ENCODE measurements around the gene TEX11. TPM values are rescaled to one million over a fixed set of nuclear protein-coding genes. Genes with fewer than 3 reads are reported as not detected.
"Not testable (repeated sequence)": the region's sequence is repeated elsewhere in the genome, so short reads cannot be mapped to it uniquely, and the experiment has no call there.

Gene TEX11
- total and polyA plus RNA-seq, 9 of the 15 experiments (the other 6 are each of a cell fraction or from before 2014, with no cell fraction given) = 0.27 to 1.1 (median 0.45) TPM

DNA sequence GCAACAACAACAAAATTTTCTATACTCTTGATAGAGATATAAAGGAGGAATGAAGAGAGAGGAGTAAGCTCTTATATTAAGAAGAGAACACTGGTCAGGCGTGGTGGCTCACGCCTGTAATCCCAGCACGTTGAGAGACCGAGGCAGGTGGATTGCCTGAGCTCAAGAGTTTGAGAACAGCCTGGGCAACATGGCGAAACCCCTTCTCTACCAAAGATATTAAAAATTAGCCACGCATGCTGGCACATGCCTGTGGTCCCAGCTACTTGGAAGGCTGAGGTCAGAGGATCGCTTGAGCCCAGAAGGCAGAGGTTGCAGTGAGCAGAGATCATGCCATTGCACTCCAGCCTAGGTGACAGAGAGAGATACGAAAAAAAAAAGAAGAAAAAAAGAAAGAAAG, 102.4 kb downstream of the TEX11 start:
- CTCF ChIA-PET (ENCODE audit: low intra/inter-chr PET ratio) = no interaction called here
- no peaks in the 10 kb centered on the region for H3K9me3 ChIP-seq (replicated peaks; ENCODE audit: control insufficient read depth, insufficient read depth, low read depth, low read length)
- FAIRE-seq (no peak), ATAC-seq (no peak), DNase-seq (ENCODE audit: extremely low read depth in 1 of 4, low spot score in 3 of 4) (no peak)
- no peaks in the 10 kb centered on the region for H3K36me3 ChIP-seq (ENCODE audit: control insufficient read depth, insufficient read depth, low read length)
- 13% methylated on average over 7 of the region's 8 CpGs for WGBS (ENCODE audit: insufficient coverage, low coverage, missing lambda C conversion rate)
- H3K4me2 ChIP-seq (ENCODE audit: insufficient read depth, low read length) = no peak overlapping the region
- in situ Hi-C loops (cut with MboI) (no loop called here), intact Hi-C loops (cut with micrococcal nuclease) (no loop called here)
- no peaks in the 10 kb centered on the region for H3K9me1 ChIP-seq (ENCODE audit: control insufficient read depth, insufficient read depth, low read length)
- BruUV-seq (replicated peaks) = no TSS peak
- H3K9ac ChIP-seq (ENCODE audit: insufficient read depth in 1 of 2, low read depth in 2 of 2, low read length in 2 of 2) = no peak overlapping the region
- no peaks in the 10 kb centered on the region for H3K79me2 ChIP-seq (ENCODE audit: control insufficient read depth, insufficient read depth, low read length)
- no peaks in the 10 kb centered on the region for H3K4me1 ChIP-seq (replicated peaks in 1 of 2; ENCODE audit: control insufficient read depth in 2 of 2, insufficient read depth in 2 of 2, low read length in 2 of 2)
- POLR2A ChIA-PET = no interaction called here
- TF ChIP-seq ARHGAP35 (IDR thresholded peaks at IDR 0.05; ENCODE audit: partially characterized antibody) (no peak), MAFG (tag; conservative IDR thresholded peaks at IDR 0.05) (no peak), HOXB6 (CRISPR knock-in tag; IDR thresholded peaks at IDR 0.05; ENCODE audit: borderline replicate concordance) (no peak), ZFP1 (CRISPR knock-in tag; IDR thresholded peaks at IDR 0.05) (no peak), NR2C2 (CRISPR knock-in tag; IDR thresholded peaks at IDR 0.05) (no peak), NR2C2 (tag; IDR thresholded peaks at IDR 0.05) (no peak), CCNT2 (IDR thresholded peaks at IDR 0.05; ENCODE audit: borderline replicate concordance, extremely low read depth, insufficient read length, low read depth, low read length) (no peak), BRD4 (IDR thresholded peaks at IDR 0.05) (no peak), SETDB1 (IDR thresholded peaks at IDR 0.05; ENCODE audit: low read length) (no peak), IRF2 (CRISPR knock-in tag; IDR thresholded peaks at IDR 0.05) (no peak), SMC3 (conservative IDR thresholded peaks at IDR 0.05; ENCODE audit: insufficient read depth, low read depth, low read length) (no peak), NFATC3 (IDR thresholded peaks at IDR 0.05) (no peak)
- no peak overlapping the region for H3K27ac ChIP-seq (ENCODE audit: extremely low read depth, low read depth, low read length)
- no peak overlapping the region for H3K4me3 ChIP-seq
- H2AFZ ChIP-seq (ENCODE audit: low read depth, low read length) = no peak overlapping the region
- no peaks in the 10 kb centered on the region; a peak in 1 of 5 replicates for H3K27me3 ChIP-seq (ENCODE audit: control insufficient read depth in 2 of 2, insufficient read depth in 2 of 2, low read length in 2 of 2)
- no peaks in the 10 kb centered on the region for H4K20me1 ChIP-seq (replicated peaks; ENCODE audit: control insufficient read depth, insufficient read depth, low read length)

DNA sequence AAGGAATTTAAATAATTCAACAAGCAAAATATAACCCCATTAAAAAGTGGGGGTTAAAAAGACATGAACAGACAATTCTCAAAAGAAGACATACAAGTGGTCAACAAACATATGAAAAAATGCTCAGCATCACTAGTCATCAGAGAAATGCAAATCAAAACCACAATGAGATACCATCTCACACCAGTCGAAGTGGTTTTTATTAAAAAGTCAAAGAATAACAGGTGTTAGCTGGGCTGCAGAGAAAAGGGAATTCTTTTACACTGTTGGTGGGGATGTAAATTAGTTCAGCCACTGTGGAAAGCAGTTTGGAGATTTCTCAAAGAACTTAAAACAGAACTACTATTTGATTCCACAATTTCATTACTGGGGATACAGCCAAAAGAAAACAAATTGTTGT, 111.8 kb downstream of the TEX11 start:
- ATAC-seq; H3K36me3 ChIP-seq (ENCODE audit: control insufficient read depth, insufficient read depth, low read length); BruUV-seq (replicated peaks); POLR2A ChIA-PET; H4K20me1 ChIP-seq (replicated peaks; ENCODE audit: control insufficient read depth, insufficient read depth, low read length); H3K4me3 ChIP-seq; FAIRE-seq; DNase-seq (ENCODE audit: extremely low read depth in 1 of 4, low spot score in 3 of 4); H3K9ac ChIP-seq (ENCODE audit: insufficient read depth in 1 of 2, low read depth in 2 of 2, low read length in 2 of 2); H3K27ac ChIP-seq (ENCODE audit: extremely low read depth, low read depth, low read length); H3K4me2 ChIP-seq (ENCODE audit: insufficient read depth, low read length); H3K79me2 ChIP-seq (ENCODE audit: control insufficient read depth, insufficient read depth, low read length); in situ Hi-C loops (cut with MboI); CTCF ChIA-PET (ENCODE audit: low intra/inter-chr PET ratio); H2AFZ ChIP-seq (ENCODE audit: low read depth, low read length); H3K4me1 ChIP-seq (replicated peaks in 1 of 2; ENCODE audit: control insufficient read depth in 2 of 2, insufficient read depth in 2 of 2, low read length in 2 of 2); intact Hi-C loops (cut with micrococcal nuclease); H3K9me1 ChIP-seq (ENCODE audit: control insufficient read depth, insufficient read depth, low read length); H3K27me3 ChIP-seq (ENCODE audit: control insufficient read depth in 2 of 2, insufficient read depth in 2 of 2, low read length in 2 of 2); H3K9me3 ChIP-seq (replicated peaks; ENCODE audit: control insufficient read depth, insufficient read depth, low read depth, low read length): not testable (repeated sequence)
- 0% methylated on average over 1 of the region's 1 CpG for WGBS (ENCODE audit: insufficient coverage, low coverage, missing lambda C conversion rate)

All from K562 (cell line).